GM18907 (cell line): ENCODE data around the gene OAS2.

Experiments used
- ATAC-seq: cut with Tn5 transposase; IDR thresholded peaks from one replicate; pipeline ENCODE4 v1.9.1; 2021; ENCODE audit warnings: mild to moderate bottlenecking, moderate library complexity; ENCODE audit not compliant: unreplicated experiment

The OAS2 gene

DNA sequence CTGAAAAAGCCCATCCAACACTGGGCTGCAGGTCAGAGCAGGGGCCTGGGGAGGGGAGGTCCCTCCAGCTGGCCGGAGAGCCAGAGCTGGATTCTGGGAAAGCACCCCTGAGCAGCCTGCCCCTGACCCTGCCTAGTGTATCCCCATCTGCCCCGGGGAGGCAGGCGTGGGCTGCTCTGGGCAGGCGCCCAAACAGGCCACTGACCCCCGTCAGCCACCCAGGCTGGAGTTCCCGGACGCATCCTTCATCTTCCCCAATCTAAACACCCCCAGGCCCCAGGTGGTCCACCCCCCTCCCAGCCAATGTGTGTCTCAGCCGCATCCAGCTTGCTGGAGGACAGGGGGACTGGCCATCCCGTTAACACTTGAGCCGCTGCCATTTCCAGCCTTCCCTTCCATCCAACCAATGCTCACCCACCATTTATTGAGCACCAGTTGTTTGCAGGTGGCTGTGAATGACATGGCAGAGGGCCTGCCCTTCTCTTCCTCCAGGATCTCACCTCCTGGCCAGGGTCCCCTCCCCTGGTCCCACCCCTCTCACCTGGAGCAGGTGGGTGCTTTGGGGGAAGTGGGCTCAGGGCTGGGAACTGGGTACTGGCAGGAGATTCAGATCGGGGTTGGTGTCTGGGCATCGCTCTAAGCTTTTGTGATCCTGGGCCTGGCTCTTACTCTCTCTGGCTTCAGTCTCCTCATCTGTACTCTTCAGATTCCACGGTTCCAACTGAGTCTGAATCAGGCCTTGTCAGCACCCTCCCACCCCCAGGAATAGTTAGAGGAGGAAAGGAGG, 77.5 kb downstream of the OAS2 start:
- no peak for ATAC-seq

DNA sequence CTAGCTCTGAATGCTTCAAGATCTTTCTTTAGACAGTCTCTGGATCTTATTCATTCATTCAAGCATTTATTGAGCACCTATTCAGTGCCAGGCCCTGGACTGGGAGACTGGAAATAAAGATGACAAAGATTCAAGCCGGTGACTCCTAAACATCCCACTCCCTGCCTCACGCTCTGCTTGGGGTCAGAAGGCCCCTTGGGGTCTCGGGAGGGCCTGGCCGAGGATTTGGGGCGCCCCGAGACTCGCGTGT, 78.0 kb downstream of the OAS2 start:
- ATAC-seq = no peak

DNA sequence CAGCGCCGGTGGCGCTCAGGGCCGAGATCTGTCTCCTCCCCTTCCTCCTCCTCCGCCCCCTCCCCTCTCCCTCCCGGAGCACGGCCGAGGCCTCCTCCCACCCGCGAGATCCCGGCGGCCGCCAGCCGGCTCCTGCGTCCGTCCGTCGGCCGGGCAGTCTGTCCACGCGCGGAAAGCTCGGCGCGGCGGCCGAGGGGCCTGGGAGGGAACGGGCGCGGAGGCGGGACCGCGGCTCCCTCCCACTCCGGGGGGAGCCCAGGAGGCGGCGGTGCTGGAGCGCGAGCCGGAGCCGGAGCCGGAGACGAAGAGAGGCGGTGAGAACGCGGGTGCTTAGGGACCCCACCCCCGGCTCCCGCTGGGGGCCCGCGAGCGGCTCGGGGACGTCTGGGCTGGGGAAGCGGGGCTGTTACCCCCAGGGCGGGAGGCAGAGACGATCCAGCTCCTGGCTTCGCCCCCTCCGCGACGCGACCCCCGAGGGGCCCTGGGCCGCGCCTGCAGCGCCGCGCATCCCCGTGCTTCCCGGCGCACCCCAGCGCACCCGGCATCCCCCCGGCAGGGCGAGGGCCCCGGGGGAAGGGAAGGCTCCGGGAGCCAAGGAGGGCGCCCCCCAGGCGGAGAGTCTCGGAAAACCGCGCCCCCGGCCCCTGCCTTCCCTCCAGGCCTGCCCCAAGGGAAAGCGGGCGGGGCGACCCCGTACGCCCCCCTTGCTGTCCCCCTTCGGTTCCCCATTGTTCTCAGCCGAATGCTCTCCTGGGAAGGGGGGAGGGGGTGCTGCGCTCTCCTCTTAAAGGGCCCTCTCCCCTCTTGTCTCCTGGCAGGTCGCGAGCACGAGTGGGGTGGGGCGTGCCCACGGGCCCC, 78.5 kb downstream of the OAS2 start, which contains the start of gene DTX1:
Gene DTX1 (plus strand): TSS at position 100 of the 858 bp plus-strand sequence. CDS start 1,463 bp downstream, outside the sequence.
- no peak for ATAC-seq

DNA sequence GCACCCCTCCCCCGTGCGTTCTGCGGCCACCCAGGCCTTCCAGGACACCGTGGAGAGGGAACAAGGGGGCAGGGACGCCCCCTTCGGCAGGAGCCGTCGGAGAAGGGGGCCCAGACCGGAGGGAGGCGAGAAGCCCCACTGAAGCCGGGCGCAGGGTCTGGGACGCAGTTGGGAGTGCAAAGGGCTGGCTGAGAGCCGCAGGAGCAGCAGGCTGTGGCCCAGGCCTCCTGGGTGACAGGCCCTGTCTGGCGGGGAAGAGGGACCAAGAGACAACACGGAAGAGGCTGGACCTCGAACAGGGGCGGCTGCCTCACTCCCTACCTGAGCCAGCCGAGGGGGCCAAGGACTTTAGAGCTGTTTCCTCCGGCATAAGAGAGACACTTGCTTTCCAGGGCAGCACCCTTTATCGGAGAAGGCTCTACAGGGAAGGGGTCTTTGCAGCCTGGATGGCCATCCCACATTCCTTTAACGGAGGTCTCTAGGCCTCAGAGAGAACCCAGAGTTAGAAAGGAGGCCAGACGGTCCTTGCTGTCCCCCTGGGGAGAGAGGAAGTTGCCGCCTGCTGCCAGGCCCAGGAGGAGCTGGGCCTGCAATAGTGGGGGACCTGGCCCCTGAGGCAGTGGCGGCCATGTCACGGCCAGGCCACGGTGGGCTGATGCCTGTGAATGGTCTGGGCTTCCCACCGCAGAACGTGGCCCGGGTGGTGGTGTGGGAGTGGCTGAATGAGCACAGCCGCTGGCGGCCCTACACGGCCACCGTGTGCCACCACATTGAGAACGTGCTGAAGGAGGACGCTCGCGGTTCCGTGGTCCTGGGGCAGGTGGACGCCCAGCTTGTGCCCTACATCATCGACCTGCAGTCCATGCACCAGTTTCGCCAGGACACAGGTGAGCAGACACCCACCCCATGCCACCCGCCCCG, 79.5 kb downstream of the OAS2 start:
- ATAC-seq = no peak

DNA sequence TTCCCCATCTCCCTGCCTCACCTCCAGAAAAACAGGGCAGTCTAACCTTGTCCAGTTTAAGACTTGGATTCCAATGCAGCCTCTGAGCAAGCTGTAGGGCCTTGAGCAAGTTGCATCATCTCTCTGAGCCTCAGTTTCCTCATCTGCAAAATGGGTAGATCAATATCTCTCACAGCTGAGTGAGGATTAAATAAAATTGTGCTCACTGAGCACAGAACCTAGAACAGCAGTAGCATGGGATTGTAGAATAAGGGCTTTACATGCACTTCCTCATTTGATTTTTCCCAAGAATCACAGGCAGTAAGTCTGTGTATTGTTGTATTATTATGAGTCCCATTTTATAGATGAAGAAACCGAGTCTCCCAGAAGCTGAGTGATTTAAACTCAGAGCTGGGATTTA, 80.2 kb downstream of the OAS2 start:
- ATAC-seq = no peak

DNA sequence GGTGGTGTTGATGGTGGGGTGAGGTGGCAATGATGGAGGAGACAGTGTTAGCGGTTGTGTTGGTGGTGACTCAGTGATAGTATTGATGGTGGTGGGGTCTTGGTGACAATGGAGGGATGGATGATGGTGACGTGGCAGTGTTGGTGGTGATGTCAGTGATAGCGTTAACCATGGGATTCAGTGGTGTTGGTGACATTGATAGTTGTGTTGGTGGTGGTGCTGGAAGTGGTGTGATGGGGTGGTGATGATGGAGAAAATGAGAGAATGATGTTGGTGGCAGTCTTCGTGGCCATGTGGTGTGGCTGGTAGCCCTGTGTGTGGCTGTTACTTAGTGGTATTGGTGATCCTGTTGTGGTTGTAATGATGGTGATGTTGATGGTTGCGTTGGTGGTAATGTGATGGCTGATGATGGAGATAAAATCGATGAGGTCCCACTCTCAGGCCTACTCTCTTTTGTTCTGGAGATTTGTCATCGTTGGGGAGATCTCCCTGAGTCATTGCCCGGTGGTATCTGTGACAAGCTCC, 80.8 kb downstream of the OAS2 start:
- ATAC-seq = no peak

DNA sequence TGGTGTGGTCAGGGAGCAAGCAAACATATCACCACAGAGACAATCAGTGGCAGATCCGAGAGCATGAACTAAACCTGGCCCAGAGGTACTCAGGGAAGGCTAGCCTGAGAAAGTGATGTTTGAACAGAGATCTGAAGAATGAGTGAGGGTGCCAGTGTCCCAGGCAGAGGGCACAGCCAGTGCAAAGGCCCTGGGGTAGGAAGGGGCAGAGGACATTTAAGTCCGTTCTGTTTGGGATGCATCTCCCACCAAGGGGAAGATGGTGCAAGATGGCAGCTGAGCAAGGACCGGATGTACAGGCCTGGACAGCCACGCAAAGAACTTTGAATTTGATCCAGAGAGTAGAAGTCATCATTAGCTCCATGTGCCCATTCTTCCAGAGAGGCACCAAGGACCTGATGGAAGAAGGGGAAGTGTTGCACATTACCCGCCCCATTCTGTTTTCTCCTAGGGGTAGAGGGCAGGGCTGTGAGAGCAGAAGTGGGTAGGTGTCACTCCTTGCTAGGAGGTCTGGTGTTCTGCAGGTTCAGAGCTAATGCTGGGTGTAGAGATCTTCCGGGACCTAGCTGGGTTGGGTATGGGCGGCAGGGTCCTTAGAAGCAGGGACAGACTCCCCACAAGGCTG, 82.1 kb downstream of the OAS2 start:
- ATAC-seq = no peak

DNA sequence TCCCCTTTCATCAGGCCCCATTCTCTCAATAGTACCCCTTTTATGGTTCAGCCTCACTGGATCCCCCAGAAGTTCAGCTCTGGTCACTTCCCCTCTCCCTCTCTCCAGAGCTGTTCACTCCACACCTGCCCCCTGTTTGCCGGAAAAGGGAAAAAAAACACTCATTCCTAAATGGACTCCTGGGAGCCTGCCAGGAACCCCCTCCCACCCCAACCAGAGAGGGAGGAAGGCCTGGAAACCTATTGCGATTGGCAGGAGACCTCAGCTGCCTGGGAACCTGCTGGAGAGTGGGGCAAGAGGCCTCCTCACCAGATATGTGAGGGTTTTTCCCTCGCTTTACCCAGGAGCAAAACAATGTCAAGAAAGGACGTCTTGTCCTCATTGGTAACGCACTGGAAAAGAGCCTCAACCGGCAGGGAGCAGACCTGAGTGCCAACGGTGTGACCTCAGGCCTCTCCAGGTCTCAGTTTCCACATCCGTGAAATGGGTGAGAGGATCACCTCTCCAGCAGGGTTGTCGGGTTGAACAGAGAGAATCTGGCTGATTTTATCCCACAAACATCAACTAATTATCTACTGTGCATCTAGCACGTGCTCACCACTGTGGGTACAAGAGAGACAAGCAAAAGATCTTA, 82.9 kb downstream of the OAS2 start:
- no peak for ATAC-seq
